Measurements from ENCODE around the gene TTC33. TPM values are rescaled to one million over a fixed set of nuclear protein-coding genes. Genes with fewer than 3 reads are reported as not detected.

TTC33 gene
- total and polyA plus RNA-seq, 2 donors (not counting 1 experiment from before 2014, with no cell fraction given): 2.1 to 15.8 TPM

GRCh38 chr5:40499518-40500273 lies 256.1 kb downstream of the TTC33 start:
- Histone ChIP-seq H2AFZ (ENCODE audit: insufficient read depth, low read depth, low read length, poor library complexity, severe bottlenecking) (no peak overlapping the region), H3K36me3 (replicated peaks in 1 of 2; ENCODE audit: control extremely low read depth in 1 of 2, control insufficient read depth in 1 of 2, extremely low read depth in 1 of 2, insufficient read depth in 2 of 2, low read length in 1 of 2) (no peaks in the 10 kb centered on the region), H3K79me2 (ENCODE audit: control insufficient read depth, insufficient read depth, low read length) (no peaks in the 10 kb centered on the region), H3K9ac (ENCODE audit: low read length) (no peak overlapping the region), H3K27me3 (replicated peaks in 1 of 4; ENCODE audit: control extremely low read depth in 1 of 4, control insufficient read depth in 3 of 4, insufficient read depth in 4 of 4, low read length in 3 of 4) (no peaks in the 10 kb centered on the region), H3K4me3 (ENCODE audit: control extremely low read depth in 1 of 5, extremely low read depth in 1 of 5, insufficient read depth in 1 of 5, low read depth in 2 of 5, low read length in 4 of 5) (no peak overlapping the region), H3K9me3 (ENCODE audit: control extremely low read depth in 1 of 3, control insufficient read depth in 2 of 3, insufficient read depth in 1 of 3, low read length in 2 of 3) (no peaks in the 10 kb centered on the region), H3K4me2 (replicated peaks; ENCODE audit: low read depth, low read length, poor library complexity, severe bottlenecking) (no peak overlapping the region), H4K20me1 (ENCODE audit: control insufficient read depth, insufficient read depth, low read length, poor library complexity, severe bottlenecking) (no peaks in the 10 kb centered on the region), H3K27ac (ENCODE audit: low read length in 2 of 2) (no peak overlapping the region), H3K4me1 (ENCODE audit: control insufficient read depth in 2 of 2, insufficient read depth in 2 of 2, low read length in 2 of 2) (peaks cover 14 to 17% of the 10 kb centered on the region in 2 donors)
- ChIA-PET CTCF (interaction anchor here (1.1 kb wide), 1 partner anchor 15 kb away, joined by 3 read pairs; no protein-coding TSS in a partner anchor), POLR2A (no interaction called here)
- H3K27me3 Mint-ChIP-seq: no peaks in the 10 kb centered on the region
- no peak overlapping the region for H3K4me3 Mint-ChIP-seq
- peaks cover 8% of the 10 kb centered on the region for H3K4me1 Mint-ChIP-seq
- H3K27ac Mint-ChIP-seq: no peak overlapping the region
- no peaks in the 10 kb centered on the region for H3K9me3 Mint-ChIP-seq (ENCODE audit: insufficient read depth)
- 100% methylated on average over 1 of the region's 3 CpGs for WGBS (ENCODE audit: insufficient coverage)
- no peak for TF ChIP-seq EZH2 (IDR thresholded peaks at IDR 0.05; ENCODE audit: borderline replicate concordance, insufficient read depth, low read depth, low read length, poor library complexity, severe bottlenecking)
- no peak for TF ChIP-seq CTCF (IDR thresholded peaks at IDR 0.05)
- DNase-seq (no peak), ATAC-seq (ENCODE audit: low read depth) (no peak)
- intact Hi-C loops (cut with micrococcal nuclease): loop anchor here (5.0 kb wide), 2 partner anchors 112 to 132 kb away; no protein-coding TSS in a partner anchor

GRCh38 chr5:40499007-40499406 lies 256.8 kb downstream of the TTC33 start:
- Histone ChIP-seq H3K4me2 (replicated peaks; ENCODE audit: low read depth, low read length, poor library complexity, severe bottlenecking) (no peak overlapping the region), H3K79me2 (ENCODE audit: control insufficient read depth, insufficient read depth, low read length) (no peaks in the 10 kb centered on the region), H3K4me3 (ENCODE audit: control extremely low read depth in 1 of 5, extremely low read depth in 1 of 5, insufficient read depth in 1 of 5, low read depth in 2 of 5, low read length in 4 of 5) (no peak overlapping the region), H3K27me3 (replicated peaks in 1 of 4; ENCODE audit: control extremely low read depth in 1 of 4, control insufficient read depth in 3 of 4, insufficient read depth in 4 of 4, low read length in 3 of 4) (no peaks in the 10 kb centered on the region), H3K27ac (ENCODE audit: low read length in 2 of 2) (no peak overlapping the region), H3K9ac (ENCODE audit: low read length) (no peak overlapping the region), H3K4me1 (ENCODE audit: control insufficient read depth in 2 of 2, insufficient read depth in 2 of 2, low read length in 2 of 2) (peaks cover 14 to 17% of the 10 kb centered on the region in 2 donors), H2AFZ (ENCODE audit: insufficient read depth, low read depth, low read length, poor library complexity, severe bottlenecking) (no peak overlapping the region), H4K20me1 (ENCODE audit: control insufficient read depth, insufficient read depth, low read length, poor library complexity, severe bottlenecking) (no peaks in the 10 kb centered on the region), H3K36me3 (replicated peaks in 1 of 2; ENCODE audit: control extremely low read depth in 1 of 2, control insufficient read depth in 1 of 2, extremely low read depth in 1 of 2, insufficient read depth in 2 of 2, low read length in 1 of 2) (no peaks in the 10 kb centered on the region), H3K9me3 (ENCODE audit: control extremely low read depth in 1 of 3, control insufficient read depth in 2 of 3, insufficient read depth in 1 of 3, low read length in 2 of 3) (no peaks in the 10 kb centered on the region)
- Mint-ChIP-seq H3K9me3 (ENCODE audit: insufficient read depth) (no peaks in the 10 kb centered on the region), H3K27me3 (no peaks in the 10 kb centered on the region), H3K4me1 (peaks cover 8% of the 10 kb centered on the region), H3K27ac (no peak overlapping the region), H3K4me3 (no peak overlapping the region)
- ChIA-PET POLR2A (no interaction called here), CTCF (interaction anchor here (1.1 kb wide), 1 partner anchor 16 kb away, joined by 3 read pairs; no protein-coding TSS in a partner anchor)
- DNase-seq (no peak), ATAC-seq (ENCODE audit: low read depth) (no peak)
- intact Hi-C loops (cut with micrococcal nuclease): no loop called here
- WGBS (ENCODE audit: insufficient coverage): 59% methylated on average over 2 of the region's 2 CpGs
- TF ChIP-seq EZH2 (IDR thresholded peaks at IDR 0.05; ENCODE audit: borderline replicate concordance, insufficient read depth, low read depth, low read length, poor library complexity, severe bottlenecking) (no peak), CTCF (IDR thresholded peaks at IDR 0.05) (no peak)
